ENCODE data around the gene KIAA0586. TPM values are rescaled to one million over a fixed set of nuclear protein-coding genes. Genes with fewer than 3 reads are reported as not detected.

Gene KIAA0586
- total RNA-seq, 1 experiment from 2014 or later, result 20.9 TPM

GRCh38 chr14:58560208-58560607, 132.7 kb downstream of the KIAA0586 start:
- Histone ChIP-seq H4K5ac (ENCODE audit: insufficient read length, low read depth, low read length) (no peak overlapping the region), H2BK120ac (ENCODE audit: low read depth, low read length, poor library complexity, severe bottlenecking) (no peak overlapping the region), H3K79me2 (ENCODE audit: insufficient read depth, low read length) (no peaks in the 10 kb centered on the region), H3K27ac (ENCODE audit: insufficient read length, low read depth, low read length) (no peak overlapping the region), H2AFZ (ENCODE audit: low read length) (no peak overlapping the region), H3K9me3 (ENCODE audit: control insufficient read depth, low read depth, low read length) (no peaks in the 10 kb centered on the region), H2BK5ac (ENCODE audit: insufficient read length, low read length) (no peak overlapping the region), H3K23ac (ENCODE audit: insufficient read length, low read depth, low read length) (no peak overlapping the region), H3K4me1 (ENCODE audit: insufficient read depth, low read length) (no peaks in the 10 kb centered on the region; the same call in 1 of the 2 replicates), H3K4me2 (ENCODE audit: insufficient read depth, insufficient read length, low read length) (no peak overlapping the region), H3K18ac (ENCODE audit: insufficient read length, low read depth, low read length) (no peak overlapping the region), H2BK20ac (ENCODE audit: low read depth, low read length, poor library complexity, severe bottlenecking) (no peak overlapping the region), H2AK5ac (ENCODE audit: insufficient read length, low read length) (no peak overlapping the region), H4K20me1 (ENCODE audit: control insufficient read depth, insufficient read depth, insufficient read length) (no peaks in the 10 kb centered on the region), H3K79me1 (ENCODE audit: insufficient read depth, low read depth, low read length, poor library complexity, severe bottlenecking) (no peaks in the 10 kb centered on the region), H3K23me2 (ENCODE audit: insufficient read length, low read depth, low read length, poor library complexity, severe bottlenecking) (no peaks in the 10 kb centered on the region), H4K8ac (replicated peaks; ENCODE audit: insufficient read length, low read depth, low read length) (no peak overlapping the region), H3K4ac (ENCODE audit: low read depth, low read length) (no peak overlapping the region), H2BK12ac (ENCODE audit: insufficient read length, low read depth, low read length) (no peak overlapping the region), H3K56ac (ENCODE audit: insufficient read length, low read depth, low read length) (no peak overlapping the region), H2BK15ac (ENCODE audit: low read depth, low read length) (no peak overlapping the region), H3K27me3 (ENCODE audit: insufficient read depth, low read length) (no peaks in the 10 kb centered on the region), H4K91ac (ENCODE audit: insufficient read length, low read depth, low read length) (no peak overlapping the region), H3K14ac (ENCODE audit: insufficient read depth, low read length) (no peak overlapping the region), H3K9ac (ENCODE audit: extremely low read depth, insufficient read length, low read length) (no peak overlapping the region), H3T11ph (ENCODE audit: low read length) (no peak overlapping the region)
- H3K36me3 Mint-ChIP-seq (ENCODE audit: insufficient read depth in 1 of 3, low read depth in 3 of 3), result no peaks in the 10 kb centered on the region
- no peak overlapping the region for H3K27ac Mint-ChIP-seq
- WGBS (ENCODE audit: extremely low coverage, insufficient read length, low lambda C conversion rate), result no CpG with 5 or more reads among the region's 3 CpGs
- no peak for TF ChIP-seq CTCF (conservative IDR thresholded peaks at IDR 0.05)
- no peak for DNase-seq
- H3K4me1 Mint-ChIP-seq, result peaks cover 0 to 5% of the 10 kb centered on the region in 2 experiments; a peak in 2 of 4 replicates
- no peak overlapping the region for H3K4me3 Mint-ChIP-seq
- no peaks in the 10 kb centered on the region for H3K9me3 Mint-ChIP-seq
- no peaks in the 10 kb centered on the region for H3K27me3 Mint-ChIP-seq (ENCODE audit: low read depth)
